GM23338 (cell line): Measurements from ENCODE around the gene CNTN5. TPM values are rescaled to one million over a fixed set of nuclear protein-coding genes. Genes with fewer than 3 reads are reported as not detected.

Experiments used
- ATAC-seq: fragments of 200-7000 bp; cut with Tn5 transposase; 3 replicates; pipeline ENCODE4 v1.9.1; 2020
- DNase-seq: peaks from one replicate; pipeline ENCODE4 v3.0.0-alpha.2; 2015; ENCODE audit warnings: low spot score
- H2AFZ ChIP-seq: fragments of 200-600 bp; sonication (generic); 2 replicates; pipeline ENCODE4 v1.8.0; 2016; ENCODE audit warnings: antibody characterized with exemption, mild to moderate bottlenecking, moderate library complexity
- H3F3A ChIP-seq: fragments of 200-600 bp; sonication (generic); replicated peaks from 2 replicates; pipeline ENCODE4 v1.8.0; 2017; ENCODE audit warnings: antibody characterized with exemption, mixed run types, low read depth
- H3K27ac ChIP-seq: fragments of 200-600 bp; sonication (generic); 2 replicates; pipeline ENCODE4 v1.6.1; 2016; ENCODE audit warnings: low read depth
- H3K27me3 ChIP-seq: fragments of 200-600 bp; sonication (generic); 2 replicates; pipeline ENCODE4 v1.8.0; 2016; ENCODE audit warnings: mild to moderate bottlenecking, mixed run types, moderate library complexity; ENCODE audit not compliant: insufficient read depth
- H3K36me3 ChIP-seq: fragments of 200-600 bp; sonication (generic); 2 replicates; pipeline ENCODE4 v1.8.0; 2016; ENCODE audit warnings: mild to moderate bottlenecking; ENCODE audit not compliant: insufficient read depth
- H3K4me1 ChIP-seq: fragments of 200-600 bp; sonication (generic); 2 replicates; pipeline ENCODE4 v1.8.0; 2016; ENCODE audit warnings: mild to moderate bottlenecking, moderate library complexity; ENCODE audit not compliant: insufficient read depth
- H3K4me2 ChIP-seq: fragments of 200-600 bp; sonication (generic); 2 replicates; pipeline ENCODE4 v1.7.1; 2017; ENCODE audit warnings: mixed run types
- H3K4me3 ChIP-seq: fragments of 200-600 bp; sonication (generic); 2 replicates; pipeline ENCODE4 v1.6.1; 2016; ENCODE audit warnings: mixed run types
- H3K79me2 ChIP-seq: fragments of 200-600 bp; sonication (generic); replicated peaks from 2 replicates; pipeline ENCODE4 v1.8.0; 2017; ENCODE audit warnings: mild to moderate bottlenecking; ENCODE audit not compliant: insufficient read depth
- H3K9me2 ChIP-seq: fragments of 200-600 bp; sonication (generic); 2 replicates; pipeline ENCODE4 v1.8.0; 2017; ENCODE audit not compliant: insufficient read depth
- H4K20me1 ChIP-seq: fragments of 200-600 bp; sonication (generic); replicated peaks from 2 replicates; pipeline ENCODE4 v1.8.0; 2017; ENCODE audit warnings: mild to moderate bottlenecking; ENCODE audit not compliant: insufficient read depth
- H3K27ac Mint-ChIP-seq: 2 replicates; pipeline ENCODE4 v1.8.0; 2020; ENCODE audit warnings: inconsistent platforms, mild to moderate bottlenecking, moderate library complexity, mixed read lengths
- H3K27me3 Mint-ChIP-seq: 3 replicates; pipeline ENCODE4 v1.8.0; 2022; ENCODE audit warnings: low read depth, mild to moderate bottlenecking, moderate library complexity, mixed read lengths, inconsistent platforms; ENCODE audit not compliant: insufficient read depth, poor library complexity
- H3K36me3 Mint-ChIP-seq: 3 replicates; pipeline ENCODE4 v1.8.0; 2021; ENCODE audit warnings: low read depth, mild to moderate bottlenecking, inconsistent platforms, moderate library complexity, mixed read lengths
- H3K4me1 Mint-ChIP-seq: 3 replicates; pipeline ENCODE4 v1.8.0; 2020; ENCODE audit warnings: mild to moderate bottlenecking, inconsistent platforms, mixed read lengths
- H3K4me3 Mint-ChIP-seq: 3 replicates; pipeline ENCODE4 v1.8.0; 2021; ENCODE audit warnings: moderate library complexity, mild to moderate bottlenecking, inconsistent platforms, mixed read lengths
- H3K9me3 Mint-ChIP-seq: 3 replicates; pipeline ENCODE4 v1.8.0; 2020; ENCODE audit warnings: moderate library complexity, mild to moderate bottlenecking, inconsistent platforms, mixed read lengths
- CREB1 ChIP-seq: fragments of 250-450 bp; sonication (Bioruptor Pico); IDR thresholded peaks from 2 replicates; pipeline ENCODE4 v1.5.0; 2020; ENCODE audit warnings: low read depth, mild to moderate bottlenecking, moderate library complexity
- EZH2 ChIP-seq: fragments of 200-600 bp; sonication (generic); IDR thresholded peaks from one replicate; pipeline ENCODE4 v1.8.0; 2017; ENCODE audit warnings: antibody characterized with exemption, mild to moderate bottlenecking, low read depth; ENCODE audit not compliant: unreplicated experiment
- EZH2phosphoT487 ChIP-seq: fragments of 200-600 bp; sonication (generic); IDR thresholded peaks from one replicate; pipeline ENCODE4 v1.8.1; 2018; ENCODE audit warnings: antibody characterized with exemption; ENCODE audit not compliant: unreplicated experiment
- JUNB ChIP-seq: IDR thresholded peaks from one replicate; pipeline ENCODE4 v1.6.1; 2016; ENCODE audit warnings: antibody characterized with exemption; ENCODE audit not compliant: unreplicated experiment
- NANOG ChIP-seq: IDR thresholded peaks from 2 replicates; pipeline ENCODE4 v1.6.1; 2016; ENCODE audit warnings: antibody characterized with exemption, borderline replicate concordance
- POLR2AphosphoS5 ChIP-seq: IDR thresholded peaks from 2 replicates; pipeline ENCODE4 v1.6.1; 2016; ENCODE audit warnings: antibody characterized with exemption, low read depth
- STAT1 ChIP-seq: IDR thresholded peaks from one replicate; pipeline ENCODE4 v1.6.1; 2016; ENCODE audit warnings: antibody characterized with exemption; ENCODE audit not compliant: unreplicated experiment
- ZNF114 ChIP-seq: fragments of 250-450 bp; sonication (Bioruptor Pico); IDR thresholded peaks from 2 replicates; pipeline ENCODE4 v1.5.0; 2020; ENCODE audit warnings: mild to moderate bottlenecking, moderate library complexity
- ZNF331 ChIP-seq: fragments of 250-450 bp; sonication (Bioruptor Pico); IDR thresholded peaks from 2 replicates; pipeline ENCODE4 v1.5.0; 2020; ENCODE audit warnings: low read depth, mild to moderate bottlenecking, moderate library complexity
- polyA plus RNA-seq: library from polyadenylated mRNA; unstranded; fragments of >200 nt; fragmentation: Nextera tagmentation; extraction: Ambion mirVana; gene quantifications from 2 replicates; pipeline ENCODE4 v1.2.1, GENCODE V29; 2016
- total RNA-seq: library from RNA; depleted of rRNA; stranded (reverse); fragments of >200 nt; shearing (Covaris generic); gene quantifications from 2 replicates; pipeline ENCODE4 v1.2.3, GENCODE V29; 2014
- TF ChIP-seq, protein P1 (sequence below): IDR thresholded peaks from 2 replicates; pipeline ENCODE4 v1.6.1; 2016; ENCODE audit warnings: antibody characterized with exemption
- TF ChIP-seq, protein P2 (sequence below): fragments of 250-450 bp; sonication (Bioruptor Pico); IDR thresholded peaks from 2 replicates; pipeline ENCODE4 v1.5.0; 2020; ENCODE audit warnings: mild to moderate bottlenecking, moderate library complexity
- TF ChIP-seq, protein P3 (sequence below), 2 experiments: fragments of 200-600 bp in 1 of 2; sonication (generic) in 1 of 2; conservative IDR thresholded peaks; 2 replicates each; pipeline versions ENCODE4 v1.5.1 to v1.6.1; 2016 to 2017; ENCODE audit warnings: antibody characterized with exemption in 2 of 2, low read depth in 2 of 2, mild to moderate bottlenecking in 2 of 2, moderate library complexity in 1 of 2

CNTN5 gene
- total and polyA plus RNA-seq, 2 experiments from 2014 or later: not detected

DNA sequence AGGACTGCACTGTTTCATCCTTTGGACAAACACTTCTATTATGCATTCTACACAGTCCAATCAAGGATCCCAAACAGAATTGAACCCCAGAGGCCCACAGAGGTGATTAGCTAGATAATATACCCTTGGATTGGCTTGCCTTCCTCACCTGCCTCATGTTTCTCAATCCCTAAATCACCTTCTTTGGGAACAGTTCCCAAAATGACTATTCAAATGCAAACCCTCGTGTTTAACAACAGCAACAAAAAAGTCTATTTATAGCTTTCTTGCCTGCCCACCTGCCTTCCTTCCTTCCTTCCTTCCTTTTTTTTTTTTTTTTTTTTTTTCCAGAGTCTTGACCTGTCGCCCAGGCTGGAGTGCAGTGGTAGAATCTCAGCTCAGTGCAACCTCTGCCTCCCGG, 180.0 kb downstream of the CNTN5 start:
- H3K27ac Mint-ChIP-seq: no peak overlapping the region

DNA sequence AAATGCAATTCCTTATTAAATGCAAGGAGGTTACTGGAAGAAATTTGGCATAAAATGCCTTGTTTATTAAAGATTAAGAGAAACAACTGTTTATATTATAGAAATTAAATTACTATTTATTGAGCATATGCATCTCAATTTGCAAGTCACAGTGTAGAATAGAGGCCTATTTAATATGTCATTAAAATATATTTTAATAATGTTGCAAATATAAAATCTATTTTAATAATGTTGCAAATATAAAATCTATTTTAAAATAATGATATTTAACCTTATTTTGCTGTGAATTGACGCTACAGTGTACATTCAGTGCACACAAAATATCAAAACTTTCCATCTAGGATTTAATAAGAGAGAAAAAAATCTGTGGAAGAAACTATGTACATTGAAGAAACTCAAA, 188.1 kb downstream of the CNTN5 start:
- Histone ChIP-seq H3K4me2 (no peak overlapping the region), H2AFZ (no peak overlapping the region), H3K4me1 (peaks cover 10% of the 10 kb centered on the region; the same call in 1 of the 2 replicates), H3K4me3 (no peak overlapping the region), H3K27me3 (no peaks in the 10 kb centered on the region), H4K20me1 (no peaks in the 10 kb centered on the region), H3F3A (no peaks in the 10 kb centered on the region), H3K36me3 (no peaks in the 10 kb centered on the region), H3K27ac (no peak overlapping the region), H3K9me2 (no peaks in the 10 kb centered on the region), H3K79me2 (no peaks in the 10 kb centered on the region)
- no peak overlapping the region for H3K4me3 Mint-ChIP-seq
- H3K27me3 Mint-ChIP-seq: no peaks in the 10 kb centered on the region
- DNase-seq (no peak), ATAC-seq (no peak)
- no peaks in the 10 kb centered on the region for H3K36me3 Mint-ChIP-seq
- H3K9me3 Mint-ChIP-seq: no peaks in the 10 kb centered on the region
- peaks cover 12% of the 10 kb centered on the region; the same call in 2 of the 3 replicates for H3K4me1 Mint-ChIP-seq
- H3K27ac Mint-ChIP-seq: no peak overlapping the region
- TF ChIP-seq EZH2phosphoT487 (no peak), CREB1 (CRISPR knock-in tag) (no peak), ZNF331 (CRISPR knock-in tag) (no peak), NANOG (no peak), POLR2AphosphoS5 (no peak), EZH2 (no peak), STAT1 (no peak), JUNB (no peak), ZNF114 (CRISPR knock-in tag) (no peak)
- TF ChIP-seq, protein P1, sequence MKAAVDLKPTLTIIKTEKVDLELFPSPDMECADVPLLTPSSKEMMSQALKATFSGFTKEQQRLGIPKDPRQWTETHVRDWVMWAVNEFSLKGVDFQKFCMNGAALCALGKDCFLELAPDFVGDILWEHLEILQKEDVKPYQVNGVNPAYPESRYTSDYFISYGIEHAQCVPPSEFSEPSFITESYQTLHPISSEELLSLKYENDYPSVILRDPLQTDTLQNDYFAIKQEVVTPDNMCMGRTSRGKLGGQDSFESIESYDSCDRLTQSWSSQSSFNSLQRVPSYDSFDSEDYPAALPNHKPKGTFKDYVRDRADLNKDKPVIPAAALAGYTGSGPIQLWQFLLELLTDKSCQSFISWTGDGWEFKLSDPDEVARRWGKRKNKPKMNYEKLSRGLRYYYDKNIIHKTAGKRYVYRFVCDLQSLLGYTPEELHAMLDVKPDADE: no peak
- TF ChIP-seq, protein P2, sequence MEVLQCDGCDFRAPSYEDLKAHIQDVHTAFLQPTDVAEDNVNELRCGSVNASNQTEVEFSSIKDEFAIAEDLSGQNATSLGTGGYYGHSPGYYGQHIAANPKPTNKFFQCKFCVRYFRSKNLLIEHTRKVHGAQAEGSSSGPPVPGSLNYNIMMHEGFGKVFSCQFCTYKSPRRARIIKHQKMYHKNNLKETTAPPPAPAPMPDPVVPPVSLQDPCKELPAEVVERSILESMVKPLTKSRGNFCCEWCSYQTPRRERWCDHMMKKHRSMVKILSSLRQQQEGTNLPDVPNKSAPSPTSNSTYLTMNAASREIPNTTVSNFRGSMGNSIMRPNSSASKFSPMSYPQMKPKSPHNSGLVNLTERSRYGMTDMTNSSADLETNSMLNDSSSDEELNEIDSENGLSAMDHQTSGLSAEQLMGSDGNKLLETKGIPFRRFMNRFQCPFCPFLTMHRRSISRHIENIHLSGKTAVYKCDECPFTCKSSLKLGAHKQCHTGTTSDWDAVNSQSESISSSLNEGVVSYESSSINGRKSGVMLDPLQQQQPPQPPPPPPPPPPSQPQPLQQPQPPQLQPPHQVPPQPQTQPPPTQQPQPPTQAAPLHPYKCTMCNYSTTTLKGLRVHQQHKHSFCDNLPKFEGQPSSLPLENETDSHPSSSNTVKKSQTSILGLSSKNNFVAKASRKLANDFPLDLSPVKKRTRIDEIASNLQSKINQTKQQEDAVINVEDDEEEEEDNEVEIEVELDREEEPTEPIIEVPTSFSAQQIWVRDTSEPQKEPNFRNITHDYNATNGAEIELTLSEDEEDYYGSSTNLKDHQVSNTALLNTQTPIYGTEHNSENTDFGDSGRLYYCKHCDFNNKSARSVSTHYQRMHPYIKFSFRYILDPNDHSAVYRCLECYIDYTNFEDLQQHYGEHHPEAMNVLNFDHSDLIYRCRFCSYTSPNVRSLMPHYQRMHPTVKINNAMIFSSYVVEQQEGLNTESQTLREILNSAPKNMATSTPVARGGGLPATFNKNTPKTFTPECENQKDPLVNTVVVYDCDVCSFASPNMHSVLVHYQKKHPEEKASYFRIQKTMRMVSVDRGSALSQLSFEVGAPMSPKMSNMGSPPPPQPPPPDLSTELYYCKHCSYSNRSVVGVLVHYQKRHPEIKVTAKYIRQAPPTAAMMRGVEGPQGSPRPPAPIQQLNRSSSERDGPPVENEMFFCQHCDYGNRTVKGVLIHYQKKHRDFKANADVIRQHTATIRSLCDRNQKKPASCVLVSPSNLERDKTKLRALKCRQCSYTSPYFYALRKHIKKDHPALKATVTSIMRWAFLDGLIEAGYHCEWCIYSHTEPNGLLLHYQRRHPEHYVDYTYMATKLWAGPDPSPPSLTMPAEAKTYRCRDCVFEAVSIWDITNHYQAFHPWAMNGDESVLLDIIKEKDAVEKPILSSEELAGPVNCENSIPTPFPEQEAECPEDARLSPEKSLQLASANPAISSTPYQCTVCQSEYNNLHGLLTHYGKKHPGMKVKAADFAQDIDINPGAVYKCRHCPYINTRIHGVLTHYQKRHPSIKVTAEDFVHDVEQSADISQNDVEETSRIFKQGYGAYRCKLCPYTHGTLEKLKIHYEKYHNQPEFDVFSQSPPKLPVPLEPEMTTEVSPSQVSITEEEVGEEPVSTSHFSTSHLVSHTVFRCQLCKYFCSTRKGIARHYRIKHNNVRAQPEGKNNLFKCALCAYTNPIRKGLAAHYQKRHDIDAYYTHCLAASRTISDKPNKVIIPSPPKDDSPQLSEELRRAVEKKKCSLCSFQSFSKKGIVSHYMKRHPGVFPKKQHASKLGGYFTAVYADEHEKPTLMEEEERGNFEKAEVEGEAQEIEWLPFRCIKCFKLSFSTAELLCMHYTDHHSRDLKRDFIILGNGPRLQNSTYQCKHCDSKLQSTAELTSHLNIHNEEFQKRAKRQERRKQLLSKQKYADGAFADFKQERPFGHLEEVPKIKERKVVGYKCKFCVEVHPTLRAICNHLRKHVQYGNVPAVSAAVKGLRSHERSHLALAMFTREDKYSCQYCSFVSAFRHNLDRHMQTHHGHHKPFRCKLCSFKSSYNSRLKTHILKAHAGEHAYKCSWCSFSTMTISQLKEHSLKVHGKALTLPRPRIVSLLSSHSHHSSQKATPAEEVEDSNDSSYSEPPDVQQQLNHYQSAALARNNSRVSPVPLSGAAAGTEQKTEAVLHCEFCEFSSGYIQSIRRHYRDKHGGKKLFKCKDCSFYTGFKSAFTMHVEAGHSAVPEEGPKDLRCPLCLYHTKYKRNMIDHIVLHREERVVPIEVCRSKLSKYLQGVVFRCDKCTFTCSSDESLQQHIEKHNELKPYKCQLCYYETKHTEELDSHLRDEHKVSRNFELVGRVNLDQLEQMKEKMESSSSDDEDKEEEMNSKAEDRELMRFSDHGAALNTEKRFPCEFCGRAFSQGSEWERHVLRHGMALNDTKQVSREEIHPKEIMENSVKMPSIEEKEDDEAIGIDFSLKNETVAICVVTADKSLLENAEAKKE (CRISPR knock-in tag): no peak
- TF ChIP-seq, protein P3, sequence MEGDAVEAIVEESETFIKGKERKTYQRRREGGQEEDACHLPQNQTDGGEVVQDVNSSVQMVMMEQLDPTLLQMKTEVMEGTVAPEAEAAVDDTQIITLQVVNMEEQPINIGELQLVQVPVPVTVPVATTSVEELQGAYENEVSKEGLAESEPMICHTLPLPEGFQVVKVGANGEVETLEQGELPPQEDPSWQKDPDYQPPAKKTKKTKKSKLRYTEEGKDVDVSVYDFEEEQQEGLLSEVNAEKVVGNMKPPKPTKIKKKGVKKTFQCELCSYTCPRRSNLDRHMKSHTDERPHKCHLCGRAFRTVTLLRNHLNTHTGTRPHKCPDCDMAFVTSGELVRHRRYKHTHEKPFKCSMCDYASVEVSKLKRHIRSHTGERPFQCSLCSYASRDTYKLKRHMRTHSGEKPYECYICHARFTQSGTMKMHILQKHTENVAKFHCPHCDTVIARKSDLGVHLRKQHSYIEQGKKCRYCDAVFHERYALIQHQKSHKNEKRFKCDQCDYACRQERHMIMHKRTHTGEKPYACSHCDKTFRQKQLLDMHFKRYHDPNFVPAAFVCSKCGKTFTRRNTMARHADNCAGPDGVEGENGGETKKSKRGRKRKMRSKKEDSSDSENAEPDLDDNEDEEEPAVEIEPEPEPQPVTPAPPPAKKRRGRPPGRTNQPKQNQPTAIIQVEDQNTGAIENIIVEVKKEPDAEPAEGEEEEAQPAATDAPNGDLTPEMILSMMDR (conservative IDR thresholded peaks at IDR 0.05; ENCODE audit: low read depth in 2 of 2): no peak

More for the DNA sequence above, 180.0 kb downstream of the CNTN5 start:
- no peaks in the 10 kb centered on the region for H3K79me2 ChIP-seq
- no peak overlapping the region for H3K4me3 ChIP-seq
- H3K9me2 ChIP-seq: no peaks in the 10 kb centered on the region
- no peak for TF ChIP-seq EZH2phosphoT487
- TF ChIP-seq EZH2: no peak
- no peak overlapping the region for H3K4me3 Mint-ChIP-seq
- H3K36me3 Mint-ChIP-seq: peaks cover 3% of the 10 kb centered on the region; the same call in 1 of the 3 replicates
- H4K20me1 ChIP-seq: no peaks in the 10 kb centered on the region
- H3K4me1 ChIP-seq: peaks cover 69% of the 10 kb centered on the region
- no peaks in the 10 kb centered on the region for H3K36me3 ChIP-seq
- H3K27me3 Mint-ChIP-seq: peaks cover 2% of the 10 kb centered on the region
- ATAC-seq (peak; percentile 65), DNase-seq (peak; percentile 66)
- peak overlapping the region; percentile 33; the same call in 1 of the 2 replicates for H3K4me2 ChIP-seq
- no peaks in the 10 kb centered on the region for H3K9me3 Mint-ChIP-seq
- no peak overlapping the region for H2AFZ ChIP-seq
- H3F3A ChIP-seq: no peaks in the 10 kb centered on the region
- peak overlapping the region; percentile 65; the same call in 1 of the 2 replicates for H3K27ac ChIP-seq
- H3K4me1 Mint-ChIP-seq: peaks cover 50% of the 10 kb centered on the region
- H3K27me3 ChIP-seq: no peaks in the 10 kb centered on the region
